HG02642 (cell line): Measurements from ENCODE around the gene HS6ST1.

Experiments used
- ATAC-seq: cut with Tn5 transposase; IDR thresholded peaks from one replicate; pipeline ENCODE4 v1.9.1; 2021; ENCODE audit warnings: mild to moderate bottlenecking; ENCODE audit not compliant: unreplicated experiment, poor library complexity

The HS6ST1 gene

DNA sequence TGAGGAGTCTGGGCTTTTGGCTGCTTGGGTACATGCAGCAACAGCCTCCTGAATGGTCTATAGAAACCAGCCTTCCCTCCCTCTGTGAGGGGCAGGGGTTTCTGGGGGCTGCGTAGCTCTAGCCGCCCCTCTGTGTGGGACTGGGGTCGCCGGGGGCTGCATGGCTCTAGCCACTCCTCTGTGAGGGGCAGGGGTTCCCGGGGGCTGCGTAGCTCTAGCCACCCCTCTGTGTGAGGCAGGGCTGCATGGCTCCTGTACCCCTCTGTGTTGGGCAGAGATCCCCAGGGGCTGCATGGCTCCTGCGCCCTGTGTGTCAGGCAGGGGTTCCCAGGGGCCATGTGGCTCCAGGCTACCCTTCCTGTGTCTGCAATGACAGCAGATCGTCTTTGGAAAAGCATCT is 17.6 kb downstream of the HS6ST1 start:
- ATAC-seq, result no peak

DNA sequence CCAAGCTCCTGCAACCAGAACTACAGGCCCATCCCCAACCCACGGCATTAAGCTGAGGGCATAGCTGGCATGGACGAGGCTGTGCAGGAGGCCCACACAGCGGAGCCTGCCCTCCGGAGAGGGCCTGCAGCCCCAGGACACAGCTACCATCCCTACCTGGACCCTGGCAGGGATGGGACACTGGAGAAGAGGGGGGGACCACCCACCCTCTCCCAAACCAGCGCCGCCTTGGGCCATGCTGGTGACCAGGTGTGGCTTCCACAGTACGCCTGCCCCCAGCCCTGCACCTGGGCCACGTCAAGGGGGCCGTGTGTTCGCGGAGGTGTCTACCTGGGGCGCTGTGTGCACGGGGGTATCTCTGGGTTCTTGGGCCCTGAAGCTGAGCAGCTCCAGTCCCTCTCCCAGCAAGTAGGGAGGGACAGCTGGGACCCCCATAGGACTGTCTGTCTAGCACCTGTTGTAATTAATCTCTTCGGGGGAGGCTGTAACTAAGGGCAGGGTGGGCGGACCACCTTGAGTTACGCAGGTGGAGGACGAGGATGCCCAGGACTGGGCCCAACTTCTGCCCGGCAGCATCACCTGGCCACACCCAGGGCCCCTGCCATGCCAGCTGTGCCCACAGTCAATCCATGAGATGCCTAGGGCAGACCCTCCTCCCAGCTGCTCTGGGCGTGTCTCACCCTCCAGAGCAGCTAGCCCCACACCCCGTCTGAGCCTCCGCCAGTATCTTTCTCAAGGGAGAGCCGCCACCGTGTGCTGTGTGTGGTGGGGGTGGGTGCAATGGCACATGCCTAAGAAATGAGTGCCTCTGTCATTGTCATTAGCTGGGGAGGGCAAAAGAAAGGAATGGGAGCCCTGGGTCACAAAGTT is 18.3 kb downstream of the HS6ST1 start:
- no peak for ATAC-seq

DNA sequence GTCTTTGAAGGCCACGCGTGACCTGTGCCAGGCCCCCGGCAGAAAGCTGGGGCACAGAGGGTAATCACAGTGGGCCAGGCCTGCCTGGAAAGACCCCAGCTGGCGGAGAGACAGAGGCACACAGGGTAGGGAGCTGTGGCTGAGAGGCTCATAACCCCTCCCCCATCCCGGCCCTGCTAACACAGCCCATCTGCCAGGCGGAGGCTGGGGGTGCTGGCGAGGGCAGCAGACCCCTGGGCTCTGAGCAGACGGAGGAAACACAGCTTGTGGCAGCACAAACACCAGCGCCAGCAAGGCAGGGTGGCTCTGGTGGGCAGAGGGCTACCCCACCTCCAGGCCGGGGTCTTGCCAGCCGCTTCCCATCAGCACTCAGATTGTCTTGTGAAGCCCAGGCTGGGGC is 19.0 kb downstream of the HS6ST1 start:
- no peak for ATAC-seq

DNA sequence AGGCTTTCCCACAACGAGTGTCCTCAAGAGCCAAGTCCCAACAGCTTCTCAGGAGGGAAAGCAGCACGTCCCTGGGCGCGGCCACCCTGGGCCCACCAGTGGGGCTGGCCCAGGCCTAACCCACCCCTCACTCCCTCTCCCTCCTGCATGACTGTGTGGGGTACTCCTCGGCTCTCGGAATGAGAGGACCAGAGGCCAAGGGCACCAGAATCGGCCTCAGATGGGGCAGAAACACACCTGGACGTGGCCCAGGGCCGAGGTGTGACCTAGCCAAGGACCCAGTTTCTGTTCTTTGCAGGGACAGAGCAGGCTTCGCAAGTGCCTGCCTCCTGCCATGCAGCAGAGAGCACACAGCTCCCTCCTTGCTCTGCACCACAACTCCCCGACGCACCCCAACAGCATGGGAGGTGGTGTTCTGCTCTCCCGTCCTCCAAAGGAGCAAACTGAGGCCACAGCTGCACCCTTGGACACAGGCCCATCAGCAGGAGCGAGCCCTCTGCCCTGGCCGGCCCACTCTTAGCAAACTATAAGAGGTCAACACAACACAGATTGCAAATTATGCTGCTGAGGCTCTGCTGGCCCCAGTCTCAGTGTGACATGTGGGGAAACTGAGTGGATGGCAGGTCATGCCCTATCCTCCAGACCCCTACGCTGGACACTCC is 19.7 kb downstream of the HS6ST1 start:
- ATAC-seq, result no peak

DNA sequence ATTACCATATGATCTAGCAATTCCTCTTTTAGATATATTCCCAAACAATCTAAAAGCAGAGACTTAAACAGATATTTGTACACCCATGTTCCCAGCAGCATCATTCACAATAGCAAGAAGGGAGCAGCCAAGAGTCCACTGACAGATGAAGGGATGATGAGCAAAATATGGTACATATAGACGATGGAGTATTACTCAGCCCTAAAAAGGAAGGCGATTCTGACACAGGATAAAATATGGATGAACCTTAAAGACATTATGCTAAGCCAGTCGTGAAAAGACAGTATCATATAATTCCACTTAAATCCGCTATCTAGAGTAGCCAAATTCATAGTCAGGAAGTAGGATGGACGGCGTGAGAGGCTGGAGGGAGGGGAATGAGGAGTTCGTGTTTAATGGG is 20.4 kb downstream of the HS6ST1 start:
- no peak for ATAC-seq

DNA sequence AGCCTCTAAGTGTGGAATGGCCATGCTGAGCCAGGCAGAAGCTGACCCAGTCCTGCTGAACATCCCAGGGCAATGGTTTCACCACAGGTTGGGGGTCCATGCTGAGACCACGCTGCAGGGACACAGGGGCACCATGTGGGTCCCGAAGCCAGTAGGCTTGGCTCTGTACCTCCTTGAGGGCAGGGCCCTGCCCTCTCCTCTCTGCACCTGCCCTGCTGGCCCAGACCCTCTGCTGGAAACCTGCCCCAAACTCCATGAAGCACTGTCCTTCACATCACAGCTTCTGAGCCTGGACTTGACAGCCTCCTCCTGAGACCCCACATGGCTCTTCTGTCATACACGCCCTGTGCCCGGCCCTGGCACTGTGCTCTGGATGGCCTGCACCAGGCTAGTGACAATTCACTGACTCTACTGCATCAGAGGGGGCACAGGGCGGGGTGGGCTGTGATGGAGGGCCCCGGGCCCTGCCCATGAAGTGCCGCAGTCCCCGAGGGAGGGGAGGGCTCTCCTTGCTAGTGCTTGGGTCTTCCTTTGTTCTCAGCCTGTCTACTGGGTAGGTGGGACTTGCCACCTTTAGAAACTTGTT is 24.7 kb downstream of the HS6ST1 start:
- ATAC-seq, result no peak

DNA sequence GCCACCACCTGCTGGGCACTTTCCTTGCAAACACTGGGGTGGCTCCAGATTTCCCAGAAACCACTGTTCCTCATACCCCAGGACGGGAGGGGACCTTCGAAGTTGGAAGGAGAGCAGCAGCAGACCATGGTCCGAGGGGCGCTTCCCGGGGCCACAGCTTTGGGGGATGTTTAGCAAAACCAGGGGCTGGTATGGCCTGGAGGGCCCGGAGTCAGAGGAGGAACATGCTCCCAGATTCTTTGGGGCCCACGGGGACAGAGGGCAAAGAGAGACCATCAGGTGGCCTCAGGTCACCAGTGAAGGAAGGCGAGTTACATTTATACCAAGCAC is 25.3 kb downstream of the HS6ST1 start:
- no peak for ATAC-seq

DNA sequence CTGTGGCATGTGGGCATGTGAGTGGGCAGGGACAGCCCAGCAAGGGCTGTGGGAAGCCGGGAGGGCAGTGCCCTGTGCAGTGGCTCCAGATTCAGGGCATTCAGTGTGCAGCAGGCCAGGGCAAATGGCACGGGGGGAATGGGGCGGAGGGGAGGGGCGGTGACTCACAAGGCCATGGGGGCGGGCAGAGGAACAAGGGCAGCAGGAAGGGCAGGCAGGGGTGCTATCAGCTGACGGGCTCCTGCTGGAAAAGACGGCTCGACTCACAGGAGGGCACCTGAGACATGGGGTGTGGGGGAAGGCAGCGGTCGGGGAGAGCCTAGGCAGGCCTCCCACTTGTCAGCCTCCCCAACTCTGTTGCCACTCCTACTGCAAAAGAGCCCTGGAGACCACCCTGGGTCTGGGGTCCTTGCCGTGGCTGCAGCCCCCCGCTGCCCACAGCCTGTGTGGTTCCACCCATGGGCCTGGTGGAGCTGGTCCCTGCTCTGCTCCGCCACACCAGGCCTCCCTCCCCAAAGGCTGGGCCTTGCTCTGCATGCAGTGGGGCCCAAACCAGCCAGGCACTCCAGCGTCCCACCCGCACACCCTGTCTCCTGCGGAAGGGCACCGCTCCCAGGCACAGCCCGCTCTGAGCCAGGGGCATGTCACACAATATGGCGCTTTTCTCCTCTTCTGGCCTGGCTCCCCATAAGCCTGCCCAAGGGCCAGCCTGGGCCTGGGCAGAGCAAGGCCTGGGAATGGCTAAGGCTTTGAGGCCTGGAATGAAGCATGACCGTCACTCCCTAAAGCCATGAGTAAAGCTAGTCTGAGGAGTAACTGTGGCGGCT is 25.9 kb downstream of the HS6ST1 start:
- ATAC-seq, result no peak

DNA sequence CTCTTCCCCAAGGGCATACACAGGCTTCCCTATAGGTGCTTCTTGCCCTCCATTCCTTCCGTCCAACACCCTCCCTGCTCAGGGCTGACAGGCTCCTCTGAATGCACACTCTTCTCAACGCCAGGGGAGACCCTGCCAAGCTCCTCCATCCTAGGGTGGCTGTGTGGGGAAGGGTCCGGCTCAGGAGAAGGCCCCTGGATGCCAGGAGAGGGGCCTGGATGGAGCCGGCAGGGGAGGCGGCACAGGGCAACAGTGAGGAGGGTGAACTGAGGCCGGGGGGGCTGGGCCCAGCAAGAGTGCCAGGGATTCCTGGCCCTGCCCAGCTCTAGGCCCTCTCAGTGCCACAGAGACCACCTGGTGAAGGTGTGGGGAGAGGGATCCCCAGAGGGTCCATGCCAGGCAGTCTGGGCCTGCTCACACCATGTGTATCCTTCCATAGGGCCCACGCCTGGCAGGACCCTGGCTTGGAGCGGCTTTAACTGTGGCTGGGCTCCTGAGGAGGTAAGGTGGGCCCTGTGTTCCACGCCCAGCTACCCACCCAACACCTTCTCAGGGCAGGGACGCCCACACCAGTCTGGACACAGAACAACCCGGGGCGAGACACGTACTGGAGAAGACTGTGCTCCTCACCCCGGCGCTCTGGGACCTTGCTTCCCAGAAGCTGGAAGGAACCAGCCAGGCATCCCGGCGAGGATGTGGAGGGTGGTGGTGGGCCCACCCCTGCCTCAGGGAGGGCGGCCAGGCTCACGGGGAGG is 26.6 kb downstream of the HS6ST1 start:
- ATAC-seq, result no peak

DNA sequence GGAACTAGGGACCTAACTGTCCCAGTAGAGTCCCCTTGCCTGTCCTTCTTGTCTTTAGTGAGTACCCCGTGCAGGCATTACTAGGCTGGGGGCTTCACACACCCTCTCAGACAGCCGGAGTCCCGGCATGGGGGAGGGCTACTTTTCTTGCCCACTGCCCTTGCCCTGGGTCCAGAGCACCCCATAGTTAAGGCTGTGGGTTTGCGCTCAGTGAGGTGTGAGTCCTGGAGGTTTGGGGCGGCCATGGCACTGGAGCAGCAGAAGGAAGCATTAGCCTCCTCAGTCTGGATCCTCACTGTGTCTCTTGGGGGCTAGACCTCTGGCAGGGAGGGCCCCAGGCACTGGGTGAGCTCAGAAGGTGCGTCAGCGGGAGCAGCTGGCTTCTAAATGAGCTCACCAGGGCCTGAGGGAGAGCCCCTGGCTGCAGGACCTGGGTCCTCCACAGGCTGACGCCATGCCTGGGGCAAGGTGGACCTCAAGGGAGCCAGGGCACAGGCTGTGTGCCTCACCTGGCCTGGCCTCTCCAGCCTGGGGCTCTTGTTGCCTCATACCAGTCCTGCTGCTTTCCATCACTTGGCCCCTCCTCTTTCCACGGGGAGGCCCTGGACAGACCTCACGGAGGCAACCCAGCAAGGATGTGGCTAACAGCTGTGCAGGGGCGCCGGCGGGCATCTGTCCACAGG is 27.4 kb downstream of the HS6ST1 start:
- no peak for ATAC-seq

DNA sequence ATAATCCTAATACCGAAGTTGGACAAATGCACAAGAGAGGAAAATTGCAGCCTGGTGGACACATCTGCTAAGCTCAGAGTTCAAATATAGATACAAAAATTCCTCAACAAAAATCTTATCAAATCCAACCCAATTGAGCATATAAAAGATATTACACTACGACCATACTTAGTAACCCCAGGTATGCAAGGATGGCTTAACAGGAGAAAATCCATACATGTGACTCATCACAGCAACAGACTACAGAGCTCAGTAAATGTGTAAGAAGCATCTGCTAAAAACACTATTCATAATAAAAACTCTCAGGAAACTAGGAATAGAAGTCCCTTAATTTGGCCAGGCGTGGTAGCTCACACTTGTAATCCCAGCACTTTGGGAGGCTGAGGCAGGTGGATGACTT is 28.3 kb downstream of the HS6ST1 start:
- ATAC-seq, result no peak

DNA sequence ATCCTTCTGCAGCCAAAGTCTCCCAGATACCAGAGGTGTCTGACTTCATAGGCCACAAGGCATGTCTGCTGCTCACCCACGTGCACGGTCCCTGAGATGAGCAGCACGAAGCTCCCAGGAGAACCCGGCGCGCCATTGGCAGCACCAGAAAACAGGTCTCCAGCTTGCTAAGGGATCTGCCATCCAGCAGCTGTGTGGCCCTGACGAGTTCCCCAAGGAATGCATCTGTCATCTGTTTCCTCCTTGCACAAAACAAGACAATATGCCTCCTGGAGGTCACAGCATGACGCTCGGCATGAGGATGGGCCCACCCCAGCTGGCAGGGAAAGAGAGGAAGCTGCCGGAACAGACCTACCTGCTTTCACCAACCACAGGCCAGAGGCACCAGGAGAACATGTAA is 29.2 kb downstream of the HS6ST1 start:
- no peak for ATAC-seq

DNA sequence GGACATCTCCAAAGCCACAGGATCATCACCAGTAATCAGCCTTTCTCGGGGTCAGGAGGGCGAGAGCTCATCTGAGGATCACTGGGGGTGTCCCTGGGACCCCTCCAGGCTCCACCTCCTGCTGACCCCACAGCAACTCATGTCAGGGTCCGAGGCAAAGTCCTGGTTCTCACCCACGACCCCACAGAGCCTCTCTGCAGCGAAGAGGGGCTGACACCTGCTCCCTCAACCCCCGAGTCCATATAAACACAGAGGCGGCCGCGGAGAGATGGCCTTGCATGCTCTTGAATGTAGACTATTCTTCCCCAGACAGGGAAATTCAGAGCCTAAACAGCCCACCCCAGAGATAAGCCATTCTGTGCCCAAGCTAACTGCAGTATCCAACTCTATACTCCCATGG is 29.9 kb downstream of the HS6ST1 start:
- ATAC-seq, result no peak

DNA sequence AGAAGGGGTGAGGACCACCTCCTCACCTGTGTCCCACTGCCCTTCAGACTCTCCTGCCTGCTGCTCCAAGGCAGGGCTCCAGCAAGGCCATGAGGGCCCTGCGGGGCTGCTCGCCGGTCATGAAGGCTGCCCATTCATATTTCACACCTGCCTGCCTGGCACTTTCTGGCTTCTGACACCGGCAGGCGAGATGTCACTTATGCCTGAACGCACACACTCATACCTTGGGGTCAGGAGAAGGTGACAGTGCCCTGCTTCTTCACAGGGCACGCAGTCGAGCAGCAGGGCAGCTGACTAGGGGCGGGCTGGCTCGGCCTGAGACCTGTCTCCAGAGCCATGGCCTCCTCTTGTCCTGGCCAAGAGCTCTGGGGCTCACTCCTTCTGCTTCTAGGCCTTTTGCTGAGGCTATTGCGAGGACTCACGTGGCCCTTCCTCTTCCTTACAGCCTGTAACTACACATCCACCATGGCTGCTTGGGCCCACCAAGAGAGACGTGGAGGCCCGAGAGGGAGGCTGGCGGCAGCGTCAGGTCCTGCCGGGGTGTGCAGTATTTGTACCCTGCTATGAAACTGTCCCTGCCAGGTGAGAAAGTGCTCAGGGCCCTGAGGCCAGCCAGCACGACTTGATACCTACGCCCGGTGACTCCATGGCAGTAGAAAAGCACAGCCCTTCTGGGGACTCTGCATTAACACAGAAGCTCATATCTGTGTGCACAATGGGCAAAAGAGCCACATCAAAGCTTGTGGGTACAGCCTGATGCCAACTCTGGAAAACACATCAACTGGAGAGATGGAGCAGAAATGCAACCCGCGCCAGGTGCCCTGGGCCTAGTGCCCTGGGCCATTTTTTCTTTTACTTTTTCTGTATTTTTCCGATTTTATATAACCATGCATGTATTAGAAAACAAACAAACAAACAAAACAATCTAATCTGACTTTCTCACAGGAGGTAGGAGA is 30.6 kb downstream of the HS6ST1 start:
- no peak for ATAC-seq

DNA sequence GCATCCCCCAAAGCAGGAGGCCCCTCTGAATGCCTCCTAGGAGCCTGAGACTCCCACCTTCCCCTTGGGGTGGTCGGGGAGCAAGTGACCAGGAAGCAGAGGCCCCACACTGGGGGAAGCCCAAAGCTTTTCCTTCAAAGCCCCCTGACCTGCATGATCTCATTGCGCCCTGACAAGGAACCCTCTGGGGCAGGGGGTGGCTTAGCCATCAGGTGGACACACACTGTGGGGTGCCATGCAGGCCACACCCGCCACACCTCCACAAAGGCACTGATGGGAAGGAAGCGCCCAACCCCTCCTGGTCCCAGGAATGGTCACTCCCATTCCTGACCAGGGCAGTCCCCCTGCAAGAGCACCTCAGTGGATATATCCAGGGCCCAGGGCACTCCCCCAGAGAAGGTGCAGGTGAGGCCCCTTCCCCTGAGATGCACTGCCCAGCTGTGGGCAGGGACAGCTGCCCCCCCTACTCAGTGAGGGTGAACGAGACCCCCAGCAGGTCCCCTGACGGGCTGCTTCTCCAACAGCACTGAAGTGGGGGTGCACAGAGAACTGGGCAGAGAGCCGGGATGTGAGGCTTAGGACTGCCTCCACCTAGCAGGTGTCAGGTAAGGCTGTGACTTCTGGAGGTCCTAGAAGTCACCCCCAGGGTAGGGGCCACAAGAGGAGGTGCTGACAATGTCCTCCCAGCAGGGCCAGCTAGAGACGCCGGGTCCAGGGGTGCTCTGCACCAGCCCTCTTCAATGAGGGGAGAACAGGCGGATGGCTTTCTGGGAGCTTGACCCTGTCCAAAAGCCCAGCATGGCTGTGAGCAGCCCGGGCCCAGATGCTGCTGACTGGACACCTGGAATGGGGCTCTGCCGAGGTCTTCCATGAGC is 31.5 kb downstream of the HS6ST1 start:
- no peak for ATAC-seq

DNA sequence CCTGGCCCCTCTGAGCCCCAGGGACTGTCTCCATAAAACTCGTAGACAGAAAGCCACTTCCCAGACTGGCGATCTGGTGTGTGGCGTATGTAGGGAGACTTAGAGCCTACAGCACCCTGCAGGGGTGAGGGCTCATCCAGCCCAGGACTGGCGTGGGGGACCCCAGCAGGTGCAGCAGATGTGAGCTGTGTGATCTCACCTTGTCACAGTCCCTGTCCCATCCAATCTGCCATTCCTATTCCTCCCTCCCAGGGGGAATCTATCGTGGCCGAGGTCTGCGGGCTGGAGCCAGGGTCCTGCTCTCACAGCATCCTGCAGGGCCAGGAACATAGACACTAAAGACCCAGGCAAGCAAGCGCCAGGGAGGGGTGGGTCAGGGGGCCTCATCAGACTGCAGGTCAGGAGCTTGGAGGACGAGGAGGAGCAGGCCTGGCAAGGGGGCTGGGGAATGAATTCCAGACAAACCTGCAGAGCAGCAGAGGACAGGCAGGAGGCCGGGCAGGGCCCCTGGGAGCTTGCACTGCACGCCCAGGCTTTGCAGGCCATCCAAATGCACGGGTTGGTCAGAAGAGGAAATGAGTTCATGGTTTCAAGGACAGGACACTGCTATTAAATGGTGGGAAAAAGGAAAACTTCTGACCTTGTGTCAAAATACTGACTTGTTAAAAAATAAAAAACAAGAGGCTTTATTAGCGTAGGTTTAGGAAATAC is 32.5 kb downstream of the HS6ST1 start:
- no peak for ATAC-seq

DNA sequence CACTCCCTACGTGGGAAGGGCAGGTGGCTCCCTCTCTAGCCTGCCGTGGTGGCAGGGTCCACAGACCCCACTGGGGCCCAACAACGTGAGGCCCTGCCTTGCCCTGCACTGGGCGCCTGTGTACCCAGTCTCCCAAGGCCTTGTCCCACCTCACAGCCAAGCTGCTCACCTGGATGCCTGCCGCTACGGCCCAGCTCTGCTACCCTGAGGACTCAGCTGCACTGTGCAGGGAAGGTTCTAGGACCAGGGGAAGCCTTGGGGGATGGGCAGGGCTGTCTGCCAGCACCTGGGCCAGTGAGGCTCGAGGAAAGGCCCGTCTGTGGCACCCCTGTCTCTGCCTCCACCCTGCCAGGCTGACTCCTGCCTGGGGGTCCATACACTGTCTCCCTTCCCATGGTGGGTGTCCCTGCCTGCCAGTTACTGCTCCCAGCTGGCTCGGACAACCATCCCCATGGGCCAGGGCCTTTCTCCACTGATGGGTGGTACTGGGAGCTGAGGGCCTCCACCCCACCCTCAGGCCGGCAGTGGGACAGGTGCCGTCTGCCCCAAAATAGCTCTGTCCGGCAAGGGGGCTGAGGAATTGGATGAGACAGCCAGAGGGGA is 33.2 kb downstream of the HS6ST1 start:
- no peak for ATAC-seq
